Stimulated activated naive CD4-positive, alpha-beta T cell treated with Interleukin-2 at 50 U/mL for 16 hours (primary cell): ENCODE results near the gene RTN4.
"Not testable (repeated sequence)": the region's sequence is repeated elsewhere in the genome, so short reads cannot be mapped to it uniquely, and the experiment has no call there.

Source experiments
- DNase-seq: peaks from one replicate; lab custom pipeline; 2025; lab: John Stamatoyannopoulos, UW

Gene RTN4

DNA sequence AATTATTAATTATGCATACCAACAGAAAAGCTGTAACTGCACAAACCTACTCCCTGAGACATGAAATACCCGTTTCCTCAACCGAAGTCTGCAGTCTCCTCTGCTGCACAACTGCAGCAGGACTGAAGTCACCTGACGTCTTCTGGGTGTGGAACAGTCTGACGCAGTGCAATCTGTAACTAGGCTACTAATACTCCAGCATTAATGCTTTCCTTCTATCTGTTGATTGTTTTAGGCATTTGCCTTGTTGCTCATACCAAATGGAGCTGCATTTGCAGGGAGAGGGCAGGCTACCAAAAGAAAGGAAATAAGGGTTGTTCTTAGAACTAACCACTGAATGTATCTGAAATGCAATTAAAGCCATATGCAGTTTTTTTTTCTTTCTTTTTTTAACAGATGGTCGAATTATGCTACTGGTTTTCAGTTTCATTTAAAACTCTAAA is 40.1 kb downstream of the RTN4 start:
- no peak for DNase-seq

DNA sequence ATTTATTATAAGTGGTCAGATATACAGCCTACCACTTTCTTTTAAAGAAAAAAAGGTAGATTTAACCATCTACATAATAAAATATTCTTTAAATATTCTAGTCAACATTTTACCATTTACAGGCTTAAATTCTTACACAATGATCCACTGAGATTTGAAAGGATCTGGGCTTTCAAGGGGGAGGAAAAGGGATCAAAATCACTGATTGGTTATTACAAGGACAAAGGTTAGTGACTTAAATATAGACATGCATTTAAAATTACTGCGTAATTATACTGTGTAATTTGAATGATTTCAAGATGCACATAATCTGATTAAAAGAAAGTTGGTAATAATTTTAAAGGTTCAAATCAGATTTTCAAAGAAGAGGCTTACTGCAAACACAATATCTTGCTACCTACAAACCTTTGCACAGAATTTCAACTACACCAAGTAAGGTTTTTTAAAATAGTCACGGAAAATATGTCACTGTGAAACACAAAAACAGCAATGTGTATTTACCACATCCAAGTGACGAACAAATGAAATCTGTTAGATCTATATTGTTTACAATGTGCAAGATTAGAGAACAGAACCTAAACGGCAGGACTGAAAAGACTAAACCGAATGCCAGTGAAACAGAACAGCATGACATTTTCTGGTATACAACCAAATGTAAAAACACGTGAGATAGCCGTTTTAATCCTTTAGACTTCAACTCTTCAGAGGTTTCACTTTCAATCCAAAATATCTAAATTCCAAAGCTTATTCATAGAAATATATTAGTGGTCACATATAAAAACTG is 40.8 kb downstream of the RTN4 start:
- no peak for DNase-seq

GRCh38 chr2:55006306-55006705 is 43.9 kb downstream of the RTN4 start:
- DNase-seq = no peak

DNA sequence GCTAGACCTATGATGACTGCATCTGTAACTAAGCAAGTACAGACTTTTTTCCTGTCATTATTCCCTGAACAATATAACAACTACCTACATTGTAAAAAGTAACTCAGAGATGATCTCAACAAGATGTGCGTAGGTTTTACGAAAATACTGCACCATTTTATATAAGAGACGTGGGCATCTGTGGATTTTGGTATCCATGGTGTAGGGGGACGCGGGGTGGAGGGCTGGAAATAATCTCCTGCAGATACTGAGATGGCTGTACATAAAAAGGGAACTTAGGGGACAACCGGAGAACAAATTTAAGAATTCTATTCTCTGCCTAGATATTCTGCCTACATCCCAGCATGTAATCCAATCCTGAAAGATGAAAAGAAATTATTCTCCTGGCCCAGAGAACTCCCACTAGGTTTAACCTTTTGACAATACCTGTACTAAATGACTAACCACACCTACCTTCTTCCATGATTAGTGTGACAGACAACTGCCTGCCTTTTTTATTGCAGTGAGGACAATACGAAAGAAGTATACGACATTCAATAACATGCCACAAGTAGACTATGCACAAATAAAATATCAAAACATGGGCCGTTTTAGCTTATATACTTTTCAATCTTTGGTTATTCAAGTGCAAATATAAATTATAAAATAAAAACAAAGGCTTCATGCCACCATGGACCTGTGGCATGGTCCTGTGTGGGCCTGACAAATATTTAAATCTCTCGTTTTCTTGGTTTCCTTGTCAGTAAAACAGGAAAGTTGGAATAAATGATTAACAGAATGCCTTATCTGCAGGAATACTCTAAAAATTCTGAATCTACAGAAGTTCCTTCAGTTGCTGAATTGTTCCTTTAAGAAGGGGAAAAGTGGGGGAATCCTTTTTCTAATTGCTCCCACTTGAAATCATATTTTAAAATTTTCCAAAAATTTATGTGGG is 46.3 kb downstream of the RTN4 start:
- no peak for DNase-seq

DNA sequence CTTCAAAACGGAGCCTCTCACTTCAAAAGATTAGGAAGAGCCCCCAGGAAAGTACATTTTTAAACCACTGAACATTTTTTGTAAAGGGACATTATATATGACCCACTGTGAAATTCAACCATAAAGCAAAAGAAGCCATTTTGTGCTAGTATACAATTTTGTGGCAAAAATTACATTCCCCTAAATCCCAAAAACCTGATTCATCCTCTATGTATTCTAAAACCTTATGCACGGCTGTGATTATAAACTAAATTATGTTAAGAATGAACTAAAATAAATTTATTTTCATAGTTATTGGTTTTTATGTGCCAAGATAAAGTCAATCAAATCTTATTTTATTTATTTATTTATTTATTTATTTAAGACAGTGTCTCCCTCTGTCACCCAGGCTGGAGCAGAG is 48.5 kb downstream of the RTN4 start:
- DNase-seq = no peak

- no peak for DNase-seq
These were observed 49.9 kb downstream of the RTN4 start for GRCh38 chr2:55000341-55000740.

DNA sequence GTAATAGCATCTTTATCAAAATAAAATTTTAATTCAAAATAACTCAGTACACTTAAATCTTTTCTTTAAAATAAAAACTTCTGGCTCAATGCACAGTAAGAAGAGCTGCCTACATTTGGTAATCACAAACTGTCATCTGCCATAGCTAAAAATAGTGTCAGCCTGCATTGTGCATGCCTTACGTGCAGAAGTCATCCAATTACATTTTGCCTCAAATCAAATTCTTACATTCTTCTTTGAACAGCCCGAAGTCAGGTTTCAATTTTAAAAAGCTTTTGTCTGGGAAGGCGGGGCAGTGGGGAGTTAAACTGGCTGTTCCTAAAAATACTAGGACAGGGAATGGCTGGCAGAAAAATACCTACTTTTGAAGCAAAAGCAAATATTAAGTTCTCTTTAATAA is 51.1 kb downstream of the RTN4 start:
- no peak for DNase-seq

DNA sequence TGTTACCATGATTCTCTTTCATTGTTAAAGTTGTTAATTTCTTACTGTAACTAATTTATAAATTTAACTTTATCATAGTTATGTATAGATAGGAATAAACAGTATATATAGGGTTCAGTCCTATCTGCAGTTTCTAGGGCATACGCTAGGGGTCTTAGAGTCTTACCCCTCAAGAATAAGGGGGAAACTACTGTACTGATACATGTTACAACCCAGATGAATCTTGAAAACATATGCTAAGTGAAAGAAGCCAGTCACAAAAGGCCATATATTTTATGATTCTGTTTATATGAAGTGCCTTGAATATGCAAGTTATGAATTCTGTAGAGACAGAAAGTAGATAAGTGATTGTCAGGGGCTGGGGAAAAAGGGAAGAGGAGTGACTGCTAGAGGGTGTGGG is 52.4 kb downstream of the RTN4 start:
- DNase-seq = no peak

GRCh38 chr2:54995553-54995952 is 54.7 kb downstream of the RTN4 start:
- DNase-seq = no peak

DNA sequence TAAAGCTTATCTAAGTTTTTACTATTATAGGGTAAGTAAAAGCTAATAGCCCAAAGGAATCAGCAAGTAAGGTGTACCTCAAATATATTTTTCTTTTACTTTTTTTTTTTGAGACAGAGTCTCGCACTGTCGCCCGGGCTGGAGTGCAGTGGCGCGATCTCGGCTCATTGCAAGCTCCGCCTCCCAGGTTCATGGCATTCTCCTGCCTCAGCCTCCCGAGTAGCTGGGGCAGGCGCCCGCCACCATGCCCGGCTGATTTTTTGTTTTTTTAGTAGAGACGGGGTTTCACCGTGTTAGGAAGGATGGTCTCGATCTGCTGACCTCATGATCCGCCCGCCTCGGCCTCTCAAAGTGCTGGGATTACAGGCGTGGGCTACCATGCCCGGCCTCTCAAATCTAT is 59.6 kb downstream of the RTN4 start:
- not testable (repeated sequence) for DNase-seq

GRCh38 chr2:54988612-54989011 is 61.6 kb downstream of the RTN4 start:
- no peak for DNase-seq

GRCh38 chr2:54986264-54986663 is 64.0 kb downstream of the RTN4 start:
- no peak for DNase-seq

- no peak for DNase-seq
These were observed 65.8 kb downstream of the RTN4 start for GRCh38 chr2:54984476-54984875.

GRCh38 chr2:54983345-54984220 is 66.7 kb downstream of the RTN4 start:
- no peak for DNase-seq

GRCh38 chr2:54981385-54981784 is 68.9 kb downstream of the RTN4 start:
- no peak for DNase-seq

DNA sequence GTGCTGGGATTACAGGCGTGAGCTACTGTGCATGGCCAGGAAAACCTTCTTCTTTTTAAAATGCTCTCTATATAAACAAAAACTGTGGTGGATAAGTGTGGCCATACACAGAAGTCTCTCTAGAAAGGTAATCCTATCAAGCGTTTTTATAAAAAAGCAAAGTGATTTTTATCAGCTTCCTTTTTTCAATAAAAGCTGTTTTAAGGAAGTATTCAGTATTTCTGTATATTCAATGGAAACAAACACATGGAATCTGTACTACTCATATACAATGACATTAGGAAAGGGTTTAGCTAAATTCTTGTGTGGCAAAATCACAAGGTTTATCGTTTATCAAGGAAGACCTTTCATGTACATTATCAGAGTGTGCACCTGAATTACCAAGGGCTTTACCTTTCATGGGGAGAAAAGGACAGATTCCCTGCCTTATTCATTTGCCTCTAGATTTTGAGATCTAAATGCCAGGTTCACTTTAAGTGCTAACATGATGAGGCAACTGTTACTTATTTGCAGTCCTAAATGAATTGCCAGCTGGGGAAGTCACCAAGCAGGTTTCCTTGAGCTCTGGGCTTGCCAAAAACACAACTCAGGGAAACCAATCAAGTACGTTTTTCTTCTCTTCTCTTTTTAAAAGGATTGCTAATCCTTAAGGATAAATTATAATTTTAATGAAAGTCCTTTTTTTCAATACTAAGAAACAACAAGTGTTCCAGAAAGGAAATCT is 70.8 kb downstream of the RTN4 start:
- no peak for DNase-seq

DNA sequence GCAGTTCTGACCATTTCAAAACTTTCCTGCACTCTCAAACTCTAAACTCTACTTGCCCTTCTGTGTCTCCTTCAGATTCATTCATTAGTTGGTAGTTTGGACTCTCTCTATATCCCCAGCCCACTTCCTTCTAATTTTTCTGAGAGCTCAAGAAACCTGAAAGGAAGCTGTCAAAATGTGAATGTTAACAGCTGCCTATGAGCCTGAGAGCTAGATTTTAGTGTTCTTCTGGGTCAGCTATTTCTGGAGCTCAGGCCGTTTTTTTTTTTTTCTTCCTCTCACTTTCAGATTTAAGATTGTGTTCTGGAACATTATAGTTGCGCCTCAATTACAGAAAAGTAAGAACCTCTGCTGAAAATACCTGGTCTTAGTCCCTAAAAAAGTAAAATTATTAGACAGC is 73.1 kb downstream of the RTN4 start:
- DNase-seq = no peak

GRCh38 chr2:54975598-54976492 is 74.4 kb downstream of the RTN4 start:
- DNase-seq = no peak

- no peak for DNase-seq
These were observed 75.1 kb downstream of the RTN4 start for GRCh38 chr2:54975175-54975574.

- DNase-seq = no peak
These were observed 80.3 kb downstream of the RTN4 start for GRCh38 chr2:54969940-54970338.
